NCI-H526 (cell line): ENCODE measurements around the gene PSMC1.
"Not testable (repeated sequence)": the region's sequence is repeated elsewhere in the genome, so short reads cannot be mapped to it uniquely, and the experiment has no call there.

Experiments used
- DNase-seq, 2 experiments: peaks; one replicate each; lab custom pipeline; 2025; lab: John Stamatoyannopoulos, UW

PSMC1 gene

DNA sequence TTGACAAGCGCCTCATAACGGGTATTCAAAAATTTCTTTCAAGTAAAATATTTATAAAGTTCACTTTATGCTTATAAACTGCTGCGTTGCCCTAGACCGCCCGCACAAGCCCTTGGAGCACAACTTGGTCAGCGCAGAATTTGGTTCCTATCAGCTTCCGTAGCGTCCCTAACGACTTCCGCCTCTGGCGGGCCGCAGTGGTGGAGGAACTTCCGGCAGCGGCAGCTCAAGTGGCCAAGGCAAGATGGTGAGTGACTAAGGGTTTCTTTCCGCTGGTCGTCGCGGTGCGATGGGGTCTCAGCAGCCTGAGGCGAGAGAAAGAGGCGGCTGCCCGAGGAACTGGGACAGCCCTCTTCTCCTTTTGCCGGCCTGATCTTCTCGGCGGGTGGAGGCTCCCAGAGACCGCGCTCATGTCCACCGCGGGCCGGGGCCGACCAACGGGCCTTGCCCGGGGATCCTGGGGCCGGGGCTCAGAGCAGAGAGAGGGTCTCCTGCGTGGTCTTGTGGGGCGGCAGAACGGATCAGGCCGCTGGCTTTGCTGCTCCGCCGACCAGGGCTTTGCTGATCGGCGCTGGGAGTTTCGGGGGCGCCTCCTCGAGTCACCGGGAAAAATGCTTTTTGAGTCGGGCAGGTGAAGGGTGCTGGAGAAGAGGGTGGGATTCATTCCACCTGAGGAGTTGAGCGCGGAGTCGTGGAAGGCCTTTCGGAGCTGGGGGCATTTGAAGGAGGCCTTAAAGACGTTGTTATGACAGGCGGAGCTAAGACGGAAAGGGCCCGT, at the start of gene PSMC1:
PSMC1 (plus strand) TSS at position 200 of the 778 bp plus-strand sequence; CDS start at position 245, 45 bp downstream.
- DNase-seq = peak; percentile 77 to 92

- DNase-seq = no peak
Measured at GRCh38 chr14:90213099-90213748, 43.1 kb upstream of the PSMC1 start.

DNA sequence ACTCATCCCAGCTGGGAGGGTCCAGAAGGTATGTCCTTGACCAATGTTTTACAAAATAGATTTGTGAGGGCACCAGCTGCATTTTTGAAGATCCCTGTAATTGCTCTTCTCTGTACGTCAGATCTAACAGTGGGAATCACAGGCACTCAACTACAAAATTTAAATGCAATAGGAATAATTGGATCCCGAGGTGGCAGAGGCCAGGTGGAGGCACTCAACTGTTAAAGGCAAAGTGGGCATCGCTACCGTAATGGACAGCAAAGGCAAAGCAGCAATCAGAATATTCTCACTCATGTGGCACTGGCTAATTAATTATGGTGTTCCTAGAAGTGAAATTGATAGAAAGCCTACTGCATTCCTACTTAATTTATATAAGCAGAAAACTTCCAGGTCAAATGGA, 27.9 kb upstream of the PSMC1 start:
- DNase-seq = no peak

- DNase-seq = not testable (repeated sequence)
Measured at GRCh38 chr14:90229942-90230341, 26.4 kb upstream of the PSMC1 start.

- peak; percentile 39 to 73 for DNase-seq
Measured at GRCh38 chr14:90235179-90235976, 21.0 kb upstream of the PSMC1 start.

- no peak for DNase-seq
Measured at GRCh38 chr14:90239139-90239538, 17.2 kb upstream of the PSMC1 start.

- DNase-seq = no peak
Measured at GRCh38 chr14:90242444-90242843, 13.9 kb upstream of the PSMC1 start.

DNA sequence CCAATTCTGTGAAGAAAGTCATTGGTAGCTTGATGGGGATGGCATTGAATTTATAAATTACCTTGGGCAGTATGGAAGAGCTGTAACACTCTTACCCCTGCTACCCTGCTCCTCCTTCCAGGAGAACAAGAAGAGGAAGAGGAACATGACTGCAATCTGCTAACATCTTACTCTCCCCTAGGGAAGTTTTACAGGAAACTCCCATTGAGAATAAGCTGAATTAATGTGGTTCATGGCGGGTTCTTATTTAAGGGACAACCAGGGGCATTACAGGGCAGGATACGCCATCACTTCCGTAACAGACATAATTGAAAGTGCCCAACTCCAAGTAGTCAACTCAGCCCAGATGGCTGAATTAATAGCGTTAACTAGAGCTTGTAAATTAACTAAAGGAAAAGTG, 9.4 kb upstream of the PSMC1 start:
- no peak for DNase-seq

GRCh38 chr14:90247441-90247840, 8.9 kb upstream of the PSMC1 start:
- not testable (repeated sequence) for DNase-seq

GRCh38 chr14:90248594-90248993, 7.8 kb upstream of the PSMC1 start:
- no peak for DNase-seq

DNA sequence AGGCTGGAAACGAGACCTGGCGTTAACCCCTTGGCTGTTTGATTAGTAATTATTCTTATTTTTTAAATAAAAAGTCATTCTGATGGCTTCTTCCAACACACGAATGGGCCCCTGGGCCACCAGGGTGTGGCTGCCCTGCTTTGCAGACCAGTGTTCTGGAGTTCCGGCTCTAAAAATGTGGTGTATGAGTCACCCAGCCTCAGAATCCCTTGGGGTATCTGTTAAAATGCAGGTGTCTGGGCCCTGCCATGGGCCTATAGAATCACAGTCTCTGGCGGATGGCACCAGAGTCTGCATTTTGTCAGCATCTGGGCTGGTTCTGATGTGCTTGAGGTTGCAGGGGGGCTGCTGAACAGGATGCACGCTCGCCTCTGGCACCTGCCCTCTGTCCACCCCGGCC, 2.5 kb upstream of the PSMC1 start:
- no peak for DNase-seq

DNA sequence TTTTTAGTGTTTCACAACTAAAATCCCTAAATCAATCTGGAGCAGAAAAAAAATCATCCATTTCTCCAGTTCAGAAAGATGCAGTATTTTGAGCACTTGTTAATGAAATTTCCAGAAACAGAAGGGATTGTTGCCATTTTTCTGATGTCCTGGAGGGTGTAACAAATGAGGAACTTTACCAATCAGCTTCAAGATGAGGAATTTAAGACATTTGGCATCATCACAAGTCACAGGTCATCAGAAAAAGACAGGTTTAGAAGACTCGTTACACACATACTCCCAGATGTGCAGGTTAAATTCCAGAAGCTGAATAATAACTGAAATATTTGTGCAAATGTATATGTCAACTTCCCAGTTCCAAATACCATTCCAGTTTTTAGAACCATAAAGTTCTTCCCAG, 482 bp upstream of the PSMC1 start:
- DNase-seq = no peak

GRCh38 chr14:90263748-90264449, 7.5 kb downstream of the PSMC1 start:
- no peak for DNase-seq

GRCh38 chr14:90266441-90267154, 10.2 kb downstream of the PSMC1 start:
- DNase-seq = no peak

- DNase-seq = no peak
Measured at GRCh38 chr14:90268420-90268819, 12.1 kb downstream of the PSMC1 start.

GRCh38 chr14:90272523-90272922, 16.2 kb downstream of the PSMC1 start:
- DNase-seq = no peak

DNA sequence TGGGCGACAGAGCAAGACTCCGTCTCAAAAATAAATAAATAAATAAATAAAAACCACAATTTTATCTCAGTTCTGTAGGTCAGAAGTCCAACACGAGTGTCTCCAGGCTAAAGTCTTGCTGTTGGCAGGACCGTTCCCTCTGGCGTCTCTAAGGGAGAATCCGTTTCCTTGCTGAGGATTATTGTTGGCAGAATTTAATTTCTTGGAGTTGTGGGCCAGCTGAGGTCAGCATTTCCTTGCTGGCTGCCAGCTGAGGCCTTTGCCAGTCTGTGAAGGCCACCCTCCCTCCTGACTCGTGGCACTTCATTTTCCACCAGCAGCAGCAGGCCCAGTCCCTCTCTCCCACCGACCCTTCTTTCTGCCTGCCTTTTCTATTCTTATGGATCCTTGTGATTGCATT, 17.2 kb downstream of the PSMC1 start:
- DNase-seq = no peak

GRCh38 chr14:90274019-90274418, 17.7 kb downstream of the PSMC1 start:
- DNase-seq = no peak

GRCh38 chr14:90274808-90275457, 18.6 kb downstream of the PSMC1 start:
- DNase-seq = no peak

DNA sequence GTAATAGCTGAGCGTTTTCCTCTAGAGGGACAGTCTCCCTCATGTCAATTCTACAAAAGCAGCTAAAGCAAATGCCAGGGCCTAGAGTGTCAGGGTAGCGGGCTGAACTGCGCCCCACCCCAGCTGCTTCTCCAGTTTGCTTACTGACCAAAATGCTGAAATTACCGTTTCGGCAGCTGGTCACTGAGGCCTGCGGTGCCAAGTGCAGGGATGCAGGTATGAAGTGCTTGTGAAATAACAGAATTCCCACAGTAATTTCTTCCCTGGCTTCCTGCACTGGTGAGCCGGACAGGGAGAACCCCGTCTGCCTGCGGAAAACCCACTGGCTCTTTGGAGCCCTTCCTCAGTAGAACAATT, 19.1 kb downstream of the PSMC1 start:
- DNase-seq = no peak

DNA sequence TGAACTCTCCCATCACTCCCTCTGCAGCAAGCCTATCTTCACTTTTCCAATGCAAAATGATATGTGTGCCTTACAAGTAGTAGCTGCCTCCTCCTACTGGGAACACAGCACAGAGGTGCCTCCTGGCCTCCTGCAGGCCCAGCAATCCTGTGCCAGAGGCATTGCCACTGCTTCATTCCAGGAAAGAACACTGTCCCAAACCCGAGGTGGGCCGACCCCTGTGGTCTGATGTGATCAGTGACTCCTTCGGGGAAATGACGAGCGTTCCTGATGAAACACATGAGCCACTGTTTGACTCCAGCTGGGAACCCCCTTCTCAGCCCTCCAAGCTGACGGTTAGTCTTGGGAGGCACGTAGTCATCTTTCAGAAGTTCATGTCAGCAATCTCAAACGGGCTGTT, 19.5 kb downstream of the PSMC1 start:
- DNase-seq = no peak
